Posterior vena cava (tissue), 2 donors: ENCODE measurements around the gene C14orf93. TPM values are rescaled to one million over a fixed set of nuclear protein-coding genes. Genes with fewer than 3 reads are reported as not detected.

Source experiments
- DNase-seq: peaks from one replicate; pipeline ENCODE4 v3.0.0-alpha.2; 2020; ENCODE audit warnings: low spot score
- intact Hi-C, 2 donors: fragments of 100-400 bp; cut with DNase I; formaldehyde crosslinking; loops; one replicate each; pipeline versions ENCODE4 v1.14.1 to v1.14.2; 2022 to 2023
- long read RNA-seq, 2 donors: library from polyadenylated mRNA; unstranded; transcript quantifications; one replicate each; pipeline ENCODE4 v2.0.0, GENCODE V29; 2020 to 2021
- total RNA-seq, 2 donors: library from RNA; stranded (reverse); fragmentation: NEBNext Ultra II Directional; extraction: Animal tissue kit (Norgen Biotek cat#: 25700); gene quantifications; one replicate each; pipeline ENCODE4 v1.2.1, GENCODE V29; 2021
- donor health status: DM: yes; HTN: yes; CAD: no.
- donor health status: DM: yes; HTN: yes; CAD: no.

Gene C14orf93
- 1 to 10 TPM; 3.8 to 5.7 TPM for total RNA-seq
- long read RNA-seq, donor 1, partial matches to known transcripts = 1 of 3 reads
- long read RNA-seq, donor 1, other reads (novel, unspliced or antisense) = 1 of 3 reads
- long read RNA-seq, donor 2, partial matches to known transcripts = 0 of 4 reads
- long read RNA-seq, donor 2, other reads (novel, unspliced or antisense) = 3 of 4 reads

DNA sequence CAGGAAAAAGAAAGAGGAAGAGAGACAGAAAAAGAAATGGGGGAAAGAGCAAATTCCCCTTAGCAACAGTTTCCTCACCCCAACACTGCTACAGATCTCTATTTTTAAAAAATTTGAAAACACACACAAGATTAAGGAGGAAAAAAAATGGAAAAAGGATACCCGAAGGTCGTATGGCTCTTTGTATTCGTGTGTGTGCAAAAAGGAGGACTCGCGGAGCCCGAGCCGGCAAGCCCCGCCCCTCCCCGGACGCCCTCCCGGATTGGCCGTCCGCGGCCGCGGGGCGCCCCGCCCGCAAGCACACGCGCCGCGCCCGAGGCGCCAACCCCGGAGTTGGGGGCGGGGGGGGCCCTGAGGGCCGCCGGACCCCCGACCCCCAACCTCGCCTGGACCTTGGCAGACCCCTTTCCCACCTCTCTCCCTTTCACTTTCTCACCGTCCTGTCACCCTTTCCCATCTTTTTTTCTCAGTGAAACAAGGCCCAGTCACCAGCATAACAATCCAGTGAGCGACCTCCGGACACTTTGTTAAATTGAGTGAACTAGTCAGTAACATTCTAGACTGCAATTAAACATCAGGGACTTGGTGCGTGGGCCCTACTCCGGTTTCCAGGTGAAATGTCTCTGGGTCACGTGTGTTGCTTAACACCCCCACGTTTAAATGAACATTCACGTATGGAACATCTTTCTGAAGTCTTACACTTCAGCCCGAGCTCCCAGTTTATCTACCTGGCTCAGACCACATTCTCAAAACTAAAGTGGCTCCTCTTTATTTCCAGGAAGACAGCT is at the start of gene C14orf93:
C14orf93 (minus strand) TSS at position 205 of the 788 bp plus-strand sequence. CDS start 11,120 bp downstream, outside the sequence.
- DNase-seq = peak; percentile 94
- intact Hi-C loops = loop anchor here in 1 of 2 donors (1.0 kb wide), 1 partner anchor 27 kb away; no protein-coding TSS in a partner anchor

GRCh38 chr14:23058654-23059504 is 48.9 kb upstream of the C14orf93 start:
- intact Hi-C loops = loop anchor here in 1 of 2 donors (5.0 kb wide), 1 partner anchor 72 kb away; no protein-coding TSS in a partner anchor
- DNase-seq = peak; percentile 80

- intact Hi-C loops = loop anchor here (2.0 to 5.0 kb wide), 2 partner anchors 71 kb away; no protein-coding TSS in a partner anchor
Observed at GRCh38 chr14:23057757-23058653, 48.1 kb upstream of the C14orf93 start.

DNA sequence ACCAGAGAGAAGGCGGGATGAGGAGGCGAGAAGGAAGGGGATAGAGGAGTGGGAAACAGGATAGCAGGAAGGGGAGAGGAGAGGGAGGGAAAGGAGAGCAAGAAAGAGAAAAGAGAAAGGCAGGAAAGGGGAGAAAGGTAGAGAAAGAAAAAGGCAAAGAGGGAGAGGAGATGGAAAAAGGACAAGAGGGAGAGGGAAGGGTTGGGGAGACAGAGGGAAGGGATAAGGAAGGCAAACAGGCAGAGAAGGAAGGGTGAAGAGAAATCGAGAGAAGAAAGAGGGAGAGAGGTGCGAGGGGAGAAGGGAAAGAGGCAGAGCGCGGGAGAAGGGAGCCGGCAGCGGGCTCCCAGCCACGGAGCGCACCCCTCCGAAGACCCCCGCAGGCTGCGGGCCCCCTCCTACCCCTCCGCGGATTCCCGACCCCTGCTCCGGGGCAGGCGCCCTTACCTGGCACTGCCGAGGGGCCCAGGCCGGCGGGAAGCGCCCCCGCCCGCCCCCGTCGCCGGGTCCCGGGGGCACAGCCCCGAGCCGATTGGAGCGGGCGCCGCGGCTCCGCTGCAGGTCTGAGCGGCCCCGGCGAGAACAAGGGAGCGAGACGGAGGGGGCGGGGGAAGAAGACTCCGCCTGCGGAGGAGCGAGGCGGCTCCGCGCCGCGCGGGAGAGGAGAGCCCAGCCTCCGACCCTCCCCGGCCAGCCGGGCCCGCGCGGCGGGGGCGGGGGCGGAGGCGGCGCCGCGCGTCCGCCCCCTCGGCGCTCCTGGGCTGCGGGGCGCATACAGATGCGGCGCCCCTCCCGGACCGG is 47.2 kb upstream of the C14orf93 start, which contains the start of gene CDH24:
CDH24 (minus strand) TSS at position 565 of the 801 bp plus-strand sequence. CDS start 1,787 bp downstream, outside the sequence.
- intact Hi-C loops = loop anchor here (2.0 to 5.0 kb wide), 2 partner anchors 70 kb away; no protein-coding TSS in a partner anchor
- DNase-seq = peak; percentile 82

More at GRCh38 chr14:23057757-23058653, 48.1 kb upstream of the C14orf93 start:
- DNase-seq = peak; percentile 96

DNA sequence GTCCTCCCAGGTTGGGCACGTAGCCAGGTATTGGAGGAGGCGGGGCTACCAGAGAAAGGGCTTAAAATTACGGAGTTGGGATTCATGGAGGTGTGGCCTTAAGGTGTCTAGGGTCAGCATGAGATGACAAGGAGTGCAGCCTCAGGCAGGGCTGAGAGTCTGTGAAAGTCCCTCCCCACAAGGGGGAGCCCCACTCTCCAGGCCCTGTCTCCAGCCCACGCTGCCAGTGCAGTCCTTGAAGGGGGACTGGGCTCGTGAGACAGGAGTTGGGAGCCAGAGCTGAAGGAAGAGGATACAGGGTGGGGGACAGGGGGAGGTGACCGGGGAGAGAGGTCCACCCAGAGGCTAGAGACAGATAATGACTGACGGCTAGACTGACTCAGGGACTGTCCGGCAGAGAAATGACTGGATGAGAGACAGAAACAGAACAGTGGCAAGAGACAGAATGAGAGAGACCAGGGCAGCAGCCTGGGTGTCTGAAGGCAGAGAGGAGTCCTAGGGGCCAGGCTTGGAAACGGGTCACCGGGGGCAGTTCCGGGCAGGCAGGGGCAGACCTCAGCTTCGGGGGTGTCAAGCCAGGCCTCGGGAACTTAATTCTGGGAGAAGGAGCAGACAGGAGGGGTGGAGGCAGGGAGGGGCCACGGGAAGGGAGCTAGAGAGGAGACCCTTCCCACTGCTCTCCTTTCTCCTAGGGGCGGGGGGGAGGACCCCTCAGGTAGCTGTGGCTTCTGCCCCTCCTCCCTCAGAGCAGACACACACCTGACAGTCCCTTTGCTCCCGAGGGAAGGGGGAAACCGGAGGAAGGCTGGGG is 46.4 kb upstream of the C14orf93 start:
- intact Hi-C loops = loop anchor here (2.0 to 5.0 kb wide), 2 partner anchors 69 to 70 kb away; no protein-coding TSS in a partner anchor
- DNase-seq = peak; percentile 86

DNA sequence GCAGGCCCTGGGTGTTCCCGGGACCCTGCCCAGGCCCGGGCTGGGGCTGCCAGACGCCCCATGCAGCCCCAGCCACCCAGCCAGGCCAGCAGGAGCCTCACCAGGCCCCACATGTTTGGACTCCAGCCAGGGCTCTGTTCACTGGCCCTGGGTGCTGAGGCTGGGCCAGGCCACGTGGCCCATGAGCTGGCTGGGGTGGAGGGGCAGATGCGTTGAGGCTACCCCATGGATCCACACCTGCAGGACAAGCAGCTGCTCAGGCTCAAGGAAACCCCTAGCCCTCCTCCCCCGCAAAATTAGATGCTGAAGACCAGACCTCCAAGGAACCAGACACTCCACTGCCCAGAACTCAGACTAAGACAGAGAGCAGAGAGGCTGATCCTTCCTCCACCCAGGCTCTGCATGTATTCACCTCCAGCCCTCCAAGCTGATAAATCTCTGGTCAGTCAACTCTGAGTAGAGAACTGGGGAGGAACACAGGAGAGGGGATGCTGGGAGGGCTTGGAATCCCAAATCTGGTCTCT is 45.7 kb upstream of the C14orf93 start:
- intact Hi-C loops = loop anchor here (2.0 to 5.0 kb wide), 2 partner anchors 68 to 69 kb away; no protein-coding TSS in a partner anchor
- peak; percentile 79 for DNase-seq

GRCh38 chr14:23055147-23055550 is 45.2 kb upstream of the C14orf93 start:
- DNase-seq = peak; percentile 64
- intact Hi-C loops = loop anchor here in 1 of 2 donors (5.0 kb wide), 1 partner anchor 68 kb away; no protein-coding TSS in a partner anchor

GRCh38 chr14:23054000-23054811 is 44.3 kb upstream of the C14orf93 start:
- peak; percentile 76 for DNase-seq
- intact Hi-C loops = loop anchor here in 1 of 2 donors (5.0 kb wide), 1 partner anchor 1002 kb away; no protein-coding TSS in a partner anchor

GRCh38 chr14:23053426-23053825 is 43.5 kb upstream of the C14orf93 start:
- no peak for DNase-seq

GRCh38 chr14:23052671-23053070 is 42.7 kb upstream of the C14orf93 start:
- DNase-seq = no peak
- intact Hi-C loops = loop anchor here in 1 of 2 donors (5.0 kb wide), 1 partner anchor 1000 kb away; no protein-coding TSS in a partner anchor

More at GRCh38 chr14:23053426-23053825, 43.5 kb upstream of the C14orf93 start:
- intact Hi-C loops = loop anchor here in 1 of 2 donors (5.0 kb wide), 1 partner anchor 1001 kb away; no protein-coding TSS in a partner anchor

DNA sequence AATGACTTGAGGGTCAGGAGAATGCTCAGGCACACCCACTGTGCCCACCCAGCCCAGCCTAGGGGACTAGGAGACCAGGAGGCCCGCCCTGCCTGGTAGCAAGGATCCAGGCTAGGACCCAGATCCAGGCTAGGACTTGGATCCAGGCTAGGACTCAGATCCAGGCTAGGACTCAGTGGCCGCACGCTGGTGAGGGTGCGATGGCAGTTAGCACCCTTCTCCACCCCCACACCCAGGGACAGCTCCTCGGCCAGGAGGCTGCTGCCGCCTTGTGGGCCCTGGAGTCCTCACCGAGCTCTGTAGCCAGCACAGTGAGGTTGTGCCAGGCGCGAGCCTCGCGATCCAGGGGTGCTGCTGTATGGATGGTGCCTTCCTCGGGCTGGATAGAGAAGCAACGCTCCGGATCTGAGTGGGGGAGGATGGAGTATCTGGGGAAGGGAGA is 42.3 kb upstream of the C14orf93 start:
- intact Hi-C loops = loop anchor here in 1 of 2 donors (5.0 kb wide), 1 partner anchor 1000 kb away; no protein-coding TSS in a partner anchor
- no peak for DNase-seq

GRCh38 chr14:23051141-23052057 is 41.5 kb upstream of the C14orf93 start:
- intact Hi-C loops = loop anchor here in 1 of 2 donors (5.0 kb wide), 1 partner anchor 999 kb away; no protein-coding TSS in a partner anchor
- no peak for DNase-seq

DNA sequence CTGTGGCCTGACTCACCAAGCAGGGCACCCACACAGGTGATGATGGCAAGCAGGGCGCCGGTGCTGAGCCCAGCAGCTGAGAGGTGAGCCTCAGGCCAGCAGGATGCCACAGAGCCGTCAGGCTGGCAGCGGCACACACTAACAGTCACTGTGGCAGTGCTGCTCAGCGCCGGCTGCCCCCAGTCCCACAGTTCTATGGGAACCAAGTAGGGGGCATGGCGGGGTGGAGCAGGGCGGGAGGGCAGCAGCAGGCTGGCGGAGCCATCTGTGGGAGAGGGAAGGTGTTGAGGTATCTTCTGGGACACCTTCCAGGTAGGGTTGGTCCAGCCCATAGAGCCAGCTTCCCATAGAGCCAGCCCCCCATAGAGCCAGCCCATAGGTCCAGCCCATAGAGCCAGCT is 39.1 kb upstream of the C14orf93 start:
- intact Hi-C loops = no loop called here
- no peak for DNase-seq
